A549 (cell line): ENCODE measurements around the gene SEC14L5.

Source experiments
- CHD2 ChIP-seq: fragments of 150-350 bp; IDR thresholded peaks from 2 replicates; pipeline ENCODE4 v1.6.1; 2014; ENCODE audit warnings: low read length; ENCODE audit not compliant: partially characterized antibody
- CTCF ChIP-seq: fragments of >200 bp; sonication (Bioruptor Twin); formaldehyde crosslinking; IDR thresholded peaks from 3 replicates; pipeline ENCODE4 v1.5.1; 2016
- ELK1 ChIP-seq: fragments of 150-350 bp; IDR thresholded peaks from 2 replicates; pipeline ENCODE4 v1.6.1; 2014; ENCODE audit warnings: low read depth, mild to moderate bottlenecking, low read length
- FOSL2 ChIP-seq, 2 experiments: fragments of 450-650 bp in 1 of 2; fragments of >200 bp in 1 of 2; sonication (Bioruptor Twin) in 1 of 2; formaldehyde crosslinking; IDR thresholded peaks; 2 replicates each; pipeline versions ENCODE4 v1.5.0 to v1.6.1; 2016 to 2020; ENCODE audit warnings: mild to moderate bottlenecking in 1 of 2, moderate library complexity in 1 of 2
- HDAC2 ChIP-seq: fragments of 200-600 bp; sonication (generic); IDR thresholded peaks from 2 replicates; pipeline ENCODE4 v1.6.1; 2016
- HES2 ChIP-seq: fragments of >200 bp; sonication (Bioruptor Twin); formaldehyde crosslinking; IDR thresholded peaks from 2 replicates; pipeline ENCODE4 v1.6.1; 2016
- HMGXB4 ChIP-seq: fragments of 250-450 bp; sonication (Bioruptor Pico); IDR thresholded peaks from 2 replicates; pipeline ENCODE4 v1.5.0; 2021; ENCODE audit warnings: mild to moderate bottlenecking, moderate library complexity, borderline replicate concordance
- HOXA7 ChIP-seq: fragments of 250-450 bp; sonication (Bioruptor Pico); IDR thresholded peaks from 2 replicates; pipeline ENCODE4 v1.5.0; 2020; ENCODE audit warnings: mild to moderate bottlenecking, moderate library complexity
- MAZ ChIP-seq: fragments of 150-350 bp; IDR thresholded peaks from 2 replicates; pipeline ENCODE4 v1.6.1; 2014; ENCODE audit warnings: antibody characterized with exemption, low read depth, low read length, borderline replicate concordance
- NR3C1 ChIP-seq: fragments of >200 bp; sonication (Bioruptor Twin); formaldehyde crosslinking; IDR thresholded peaks from 3 replicates; pipeline ENCODE4 v1.6.1; 2017
- POLR2AphosphoS2 ChIP-seq: conservative IDR thresholded peaks from 2 replicates; pipeline ENCODE4 v1.6.1; 2012; ENCODE audit warnings: low read length, improper control_type of control experiment, inconsistent platforms
- RAD21 ChIP-seq, 2 experiments: fragments of >200 bp in 1 of 2; sonication (Bioruptor Twin) in 1 of 2; formaldehyde crosslinking in 1 of 2; IDR thresholded peaks in 1 of 2; conservative IDR thresholded peaks in 1 of 2; 2 replicates in 1 of 2; 3 replicates in 1 of 2; pipeline ENCODE4 v1.6.1; 2012 to 2018; ENCODE audit warnings: inconsistent platforms in 1 of 2
- SMC3 ChIP-seq: fragments of >200 bp; sonication (Bioruptor Twin); formaldehyde crosslinking; IDR thresholded peaks from 3 replicates; pipeline ENCODE4 v1.6.1; 2018; ENCODE audit warnings: inconsistent platforms
- TF ChIP-seq, protein P1 (sequence below): IDR thresholded peaks from 2 replicates; pipeline ENCODE4 v1.6.1; 2012

- TF ChIP-seq NR3C1, result no peak
- TF ChIP-seq HES2, result no peak
- no peak for TF ChIP-seq HDAC2
- TF ChIP-seq RAD21 (conservative IDR thresholded peaks at IDR 0.05 in 1 of 2, IDR thresholded peaks at IDR 0.05 in 1 of 2), result no peak
- no peak for TF ChIP-seq POLR2AphosphoS2
- no peak for TF ChIP-seq CTCF
- no peak for TF ChIP-seq SMC3
- TF ChIP-seq CHD2, result no peak
- TF ChIP-seq ELK1, result no peak
- TF ChIP-seq, protein P1, sequence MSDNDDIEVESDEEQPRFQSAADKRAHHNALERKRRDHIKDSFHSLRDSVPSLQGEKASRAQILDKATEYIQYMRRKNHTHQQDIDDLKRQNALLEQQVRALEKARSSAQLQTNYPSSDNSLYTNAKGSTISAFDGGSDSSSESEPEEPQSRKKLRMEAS, result no peak
- no peak for TF ChIP-seq HOXA7 (CRISPR knock-in tag)
- TF ChIP-seq HMGXB4, result no peak
- TF ChIP-seq MAZ, result no peak
- TF ChIP-seq FOSL2 (IDR thresholded peaks at IDR 0.05), result no peak
- no peak for TF ChIP-seq FOSL2 (CRISPR knock-in tag; IDR thresholded peaks at IDR 0.05)
Observed at GRCh38 chr16:4933871-4934395, 24.2 kb upstream of the SEC14L5 start.
